PFSK-1 (cell line): Measurements from ENCODE around the gene CCDC74B.

Source experiments
- POLR2AphosphoS5 ChIP-seq: IDR thresholded peaks from 2 replicates; pipeline ENCODE4 v1.6.1; 2012; ENCODE audit warnings: low read depth, mild to moderate bottlenecking, control low read depth, low read length, moderate library complexity
- REST ChIP-seq, 2 experiments: IDR thresholded peaks; 2 replicates each; pipeline versions ENCODE4 v1.6.1 to v1.8.0; 2011 to 2012; ENCODE audit warnings: low read depth in 2 of 2, low read length in 2 of 2, control low read depth in 1 of 2, inconsistent platforms in 1 of 2, mild to moderate bottlenecking in 1 of 2, moderate library complexity in 1 of 2; ENCODE audit not compliant: insufficient read depth in 1 of 2
- SIN3A ChIP-seq: IDR thresholded peaks from 2 replicates; pipeline ENCODE4 v1.6.1; 2012; ENCODE audit warnings: mild to moderate bottlenecking, low read length, moderate library complexity, borderline replicate concordance; ENCODE audit not compliant: insufficient read depth
- TAF1 ChIP-seq: IDR thresholded peaks from 2 replicates; pipeline ENCODE4 v1.6.1; 2012; ENCODE audit warnings: low read length, control low read depth, borderline replicate concordance; ENCODE audit not compliant: insufficient read depth

DNA sequence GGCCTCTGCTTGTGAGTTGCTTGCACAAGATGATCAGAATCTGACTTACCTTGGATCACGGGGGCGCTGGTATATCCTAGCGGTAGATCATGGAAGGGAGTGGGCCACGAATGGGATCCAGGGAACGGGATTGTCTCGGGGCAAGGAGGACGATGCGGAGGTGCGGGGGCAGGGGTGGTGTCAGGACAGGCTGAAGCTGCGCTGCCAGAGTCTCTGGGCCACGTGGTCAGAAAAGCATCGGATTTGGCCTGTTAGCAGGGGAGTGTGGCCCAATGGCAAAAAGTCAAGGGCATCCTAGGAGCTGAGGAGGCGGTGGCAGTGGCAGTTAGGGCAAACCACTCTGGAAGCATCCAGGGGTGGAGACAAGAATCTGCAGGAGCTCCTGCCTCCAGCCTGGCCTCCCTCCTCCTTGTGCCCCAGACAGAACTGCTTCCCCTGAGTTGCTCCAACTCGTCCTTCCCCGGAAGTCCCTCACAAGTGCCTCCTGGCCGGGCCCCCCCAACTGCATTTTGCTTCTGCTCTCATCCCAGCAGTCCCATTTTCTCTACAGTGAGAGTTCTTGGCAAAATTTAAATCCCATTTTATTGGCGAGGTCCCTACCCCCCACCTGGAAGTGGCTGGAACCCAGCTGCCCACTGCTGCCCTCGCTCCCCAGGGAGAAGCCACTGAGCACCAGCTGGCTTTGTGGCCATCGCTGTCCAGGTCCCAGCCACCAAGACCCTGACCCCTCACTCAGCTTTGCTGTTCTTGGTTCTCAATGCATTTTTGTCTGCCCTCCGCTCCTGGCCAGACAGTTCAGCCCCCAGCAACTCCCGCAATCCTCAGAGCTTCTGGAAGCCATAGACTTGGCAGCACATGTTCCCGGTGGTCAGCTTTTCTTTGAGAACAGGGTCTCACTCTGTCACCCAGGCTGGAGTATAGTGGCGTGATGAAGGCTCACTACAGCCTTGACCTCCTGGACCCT, 5.6 kb upstream of the CCDC74B start:
- TF ChIP-seq REST (IDR thresholded peaks at IDR 0.05; ENCODE audit: insufficient read depth in 1 of 2, low read depth in 2 of 2, low read length in 2 of 2) (no peak), POLR2AphosphoS5 (no peak), TAF1 (no peak), SIN3A (no peak)
